ENCODE results near the gene POTEB2.
"Not testable (repeated sequence)": the region's sequence is repeated elsewhere in the genome, so short reads cannot be mapped to it uniquely, and the experiment has no call there.

POTEB2 gene

DNA sequence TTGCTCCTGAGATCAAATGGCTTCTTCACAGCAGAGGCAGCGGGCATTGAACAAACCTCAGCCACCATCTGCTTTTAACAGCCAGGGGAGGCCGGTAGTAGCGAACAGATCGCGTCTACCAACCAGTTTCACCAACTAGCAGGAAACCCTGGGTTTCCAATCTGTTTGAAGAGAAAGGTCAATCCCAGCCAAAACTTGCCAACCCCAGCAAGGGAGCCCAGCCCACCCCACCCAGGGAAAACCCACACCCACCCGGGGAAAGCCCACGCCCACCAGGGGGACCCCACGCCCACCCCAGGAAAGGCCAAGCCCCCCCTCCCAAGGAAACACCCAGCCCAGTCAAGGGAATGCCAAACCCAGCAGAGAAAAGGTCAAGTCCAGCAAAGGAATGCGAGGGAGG, at the start of gene POTEB2:
TSS of gene POTEB2 (minus strand) at position 101 of the 400 bp plus-strand sequence. CDS start at position 68, 33 bp downstream.
- not testable (repeated sequence) for DNase-seq (ENCODE audit: low spot score)

DNA sequence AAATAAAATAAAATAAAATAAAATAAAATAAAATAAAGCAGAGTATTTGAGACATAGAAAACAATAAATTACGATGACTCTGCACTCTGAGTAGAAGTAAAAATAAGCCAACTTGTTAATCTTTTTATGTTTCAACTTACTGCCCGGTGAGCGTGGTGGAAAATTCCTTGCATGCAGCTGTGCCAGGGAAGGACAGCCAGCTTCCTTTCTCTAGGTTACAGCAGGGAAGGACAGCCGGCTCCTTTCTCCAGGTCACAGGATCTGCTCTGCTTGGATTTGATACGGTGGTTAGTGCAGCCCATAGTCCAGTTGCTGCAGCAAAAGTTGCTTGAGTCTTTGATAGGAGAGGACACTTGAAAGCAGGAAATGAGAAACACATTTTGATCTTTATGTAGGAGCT, 13.8 kb upstream of the POTEB2 start:
- not testable (repeated sequence) for DNase-seq (ENCODE audit: low spot score)

DNA sequence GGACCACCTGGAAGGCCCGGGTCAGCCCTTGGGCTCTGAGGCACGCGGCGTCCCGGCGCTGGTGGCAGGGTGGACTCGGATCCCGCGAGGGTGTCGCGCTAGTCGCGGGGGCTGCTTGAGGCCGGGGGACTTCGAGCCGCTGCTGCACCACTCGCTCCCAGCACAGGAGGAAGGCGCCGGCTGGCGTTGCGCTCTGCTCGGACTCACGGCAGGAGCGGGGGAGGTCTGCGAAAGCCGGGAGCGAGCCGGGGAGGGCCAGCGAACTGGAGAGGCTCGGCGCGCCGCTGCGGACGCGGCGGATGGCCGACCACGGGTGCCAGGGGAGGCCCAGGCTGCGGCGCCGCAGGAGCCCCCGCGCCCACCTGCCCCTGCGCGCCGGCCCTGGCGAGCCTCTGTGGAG, 12.3 kb upstream of the POTEB2 start:
- not testable (repeated sequence) for DNase-seq (ENCODE audit: low spot score)

DNA sequence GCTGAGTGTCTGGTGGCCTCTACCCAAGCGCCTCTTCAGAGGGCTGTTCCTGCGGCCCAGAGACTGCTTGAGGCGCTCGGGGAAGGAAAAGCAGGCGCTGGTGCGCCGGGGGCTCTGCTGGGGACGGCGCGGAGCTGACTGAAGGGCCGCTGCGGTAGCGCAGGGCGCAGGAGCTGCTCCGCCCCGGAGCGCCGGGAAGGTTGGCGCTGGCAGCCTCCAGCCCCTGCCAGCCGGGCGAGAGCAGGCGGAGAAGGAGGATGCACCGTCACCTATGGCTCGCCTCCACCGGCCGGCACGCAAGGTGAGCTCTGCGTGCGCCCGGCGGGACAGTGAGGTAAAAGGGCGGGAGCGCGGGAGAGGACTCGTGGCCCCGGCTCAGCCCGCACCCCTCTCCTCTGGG, 11.7 kb upstream of the POTEB2 start:
- DNase-seq (ENCODE audit: low spot score), result not testable (repeated sequence)
